Activated B cell treated with CpG ODN at 0.5 μM for 24 hours (primary cell): ENCODE data around the gene DLGAP3. TPM values are rescaled to one million over a fixed set of nuclear protein-coding genes. Genes with fewer than 3 reads are reported as not detected.

Experiments used
- ATAC-seq: fragments of 200-7000 bp; cut with Tn5 transposase; one replicate; pipeline ENCODE4 v1.10.0; 2021; ENCODE audit warnings: low read depth, mild to moderate bottlenecking, moderate library complexity
- CTCF ChIA-PET: fragments of 350-600 bp; sonication (Branson Sonifier 250); formaldehyde crosslinking; loops from one replicate; lab custom pipeline; 2021; ENCODE audit warnings: antibody characterized with exemption; lab: Charles Lee
- POLR2A ChIA-PET: fragments of 350-600 bp; sonication (Branson Sonifier 250); formaldehyde crosslinking; loops from one replicate; lab custom pipeline; 2021; ENCODE audit warnings: antibody characterized with exemption; lab: Charles Lee
- DNase-seq: peaks from one replicate; pipeline ENCODE4 v3.0.0; 2022
- H3K27ac Mint-ChIP-seq: one replicate; pipeline ENCODE4 v1.8.0; 2020; ENCODE audit warnings: mixed read lengths
- H3K27me3 Mint-ChIP-seq: one replicate; pipeline ENCODE4 v1.8.0; 2021; ENCODE audit warnings: mixed read lengths
- H3K36me3 Mint-ChIP-seq: one replicate; pipeline ENCODE4 v1.8.0; 2021; ENCODE audit warnings: low read depth, mixed read lengths
- H3K4me1 Mint-ChIP-seq: one replicate; pipeline ENCODE4 v1.8.0; 2021; ENCODE audit warnings: mixed read lengths
- H3K4me3 Mint-ChIP-seq: one replicate; pipeline ENCODE4 v1.8.0; 2020; ENCODE audit warnings: mild to moderate bottlenecking, mixed read lengths
- H3K9me3 Mint-ChIP-seq: one replicate; pipeline ENCODE4 v1.8.0; 2020; ENCODE audit warnings: mixed read lengths
- CTCF ChIP-seq: fragments of 200-600 bp; IDR thresholded peaks from one replicate; pipeline ENCODE4 v1.8.0; 2022; ENCODE audit warnings: antibody characterized with exemption, mild to moderate bottlenecking
- intact Hi-C: fragments of 100-400 bp; cut with micrococcal nuclease; formaldehyde crosslinking; loops from one replicate; pipeline ENCODE4 v1.15.1; 2024
- total RNA-seq: library from RNA; stranded (reverse); gene quantifications from 2 replicates; pipeline ENCODE4 v1.2.3, GENCODE V29; 2022

DLGAP3 gene
- total RNA-seq, 1 donor from 2014 or later: 6.0 TPM

GRCh38 chr1:34916104-34916503 is 13.3 kb downstream of the DLGAP3 start:
- Mint-ChIP-seq H3K4me1 (peaks cover 31% of the 10 kb centered on the region), H3K9me3 (no peaks in the 10 kb centered on the region), H3K27ac (no peak overlapping the region), H3K36me3 (no peaks in the 10 kb centered on the region), H3K4me3 (no peak overlapping the region), H3K27me3 (no peaks in the 10 kb centered on the region)
- TF ChIP-seq CTCF: no peak
- DNase-seq (no peak), ATAC-seq (no peak)
- POLR2A ChIA-PET: no interaction called here
- intact Hi-C loops: no loop called here
- CTCF ChIA-PET: no interaction called here

GRCh38 chr1:34915521-34915920 is 13.9 kb downstream of the DLGAP3 start:
- TF ChIP-seq CTCF: no peak
- ATAC-seq: no peak
- intact Hi-C loops: no loop called here
- Mint-ChIP-seq H3K9me3 (no peaks in the 10 kb centered on the region), H3K27ac (no peak overlapping the region), H3K4me3 (no peak overlapping the region), H3K36me3 (no peaks in the 10 kb centered on the region), H3K27me3 (no peaks in the 10 kb centered on the region), H3K4me1 (peaks cover 30% of the 10 kb centered on the region)
- no peak for DNase-seq
- ChIA-PET CTCF (no interaction called here), POLR2A (no interaction called here)

DNA sequence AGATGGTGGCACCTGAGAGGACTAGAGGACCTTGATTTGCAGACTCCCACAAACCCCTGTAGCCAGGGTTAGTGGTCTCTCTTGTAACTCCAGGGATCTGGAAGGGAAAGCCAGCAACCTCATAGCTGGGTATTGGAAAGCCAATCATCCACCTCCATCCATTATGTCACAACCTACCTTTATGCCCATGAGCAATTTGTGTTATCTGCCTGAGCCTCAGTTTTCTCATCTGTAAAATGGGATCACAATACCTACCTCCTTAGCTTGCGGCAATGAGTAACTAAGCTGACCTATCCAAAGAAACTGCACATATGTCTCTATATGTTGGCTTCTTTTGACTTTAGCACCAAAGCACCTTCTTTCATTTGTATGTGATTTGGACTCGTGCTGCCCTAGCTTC is 14.5 kb downstream of the DLGAP3 start:
- CTCF ChIA-PET: interaction anchor here (1.1 kb wide), 1 partner anchor 11 kb away, joined by 3 read pairs; no protein-coding TSS in a partner anchor

DNA sequence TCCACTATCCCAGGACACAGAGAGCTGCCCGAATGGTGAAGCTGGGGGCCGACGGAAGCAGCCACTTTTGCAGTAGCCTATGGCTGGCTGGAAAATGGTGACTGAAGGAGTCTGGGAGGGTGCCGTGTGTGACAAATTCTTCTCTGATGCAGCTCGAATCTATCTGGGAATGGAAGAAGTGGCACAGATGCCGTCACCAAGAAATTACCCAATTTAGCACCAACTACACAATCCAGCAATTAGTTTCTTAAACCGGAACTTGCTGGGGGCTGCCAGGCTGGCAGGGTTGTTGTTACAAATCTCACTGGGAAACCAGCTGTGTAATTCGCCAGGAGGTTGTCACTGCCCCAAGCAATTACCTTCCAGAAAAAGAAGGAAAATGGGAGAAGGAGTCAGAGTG is 18.0 kb downstream of the DLGAP3 start:
- ATAC-seq (no peak), DNase-seq (no peak)
- Mint-ChIP-seq H3K27ac (no peak overlapping the region), H3K36me3 (no peaks in the 10 kb centered on the region), H3K9me3 (no peaks in the 10 kb centered on the region), H3K27me3 (no peaks in the 10 kb centered on the region), H3K4me3 (no peak overlapping the region), H3K4me1 (no peaks in the 10 kb centered on the region)
- CTCF ChIA-PET: no interaction called here
- POLR2A ChIA-PET: no interaction called here
- no peak for TF ChIP-seq CTCF
- intact Hi-C loops: no loop called here

More for the DNA sequence above, 14.5 kb downstream of the DLGAP3 start:
- intact Hi-C loops: no loop called here
- H3K4me3 Mint-ChIP-seq: no peak overlapping the region
- no peak for DNase-seq
- H3K27ac Mint-ChIP-seq: no peak overlapping the region
- peaks cover 24% of the 10 kb centered on the region for H3K4me1 Mint-ChIP-seq
- no peaks in the 10 kb centered on the region for H3K27me3 Mint-ChIP-seq
- no peak for ATAC-seq
- no peaks in the 10 kb centered on the region for H3K9me3 Mint-ChIP-seq
- no peak for TF ChIP-seq CTCF
- POLR2A ChIA-PET: no interaction called here
- H3K36me3 Mint-ChIP-seq: no peaks in the 10 kb centered on the region

- POLR2A ChIA-PET: interaction anchor here (0.5 kb wide), 1 partner anchor 198 kb away, joined by 4 read pairs; no protein-coding TSS in a partner anchor
- no peaks in the 10 kb centered on the region for H3K9me3 Mint-ChIP-seq
- DNase-seq: no peak
- TF ChIP-seq CTCF: no peak
- ATAC-seq: no peak
- H3K4me3 Mint-ChIP-seq: no peak overlapping the region
- H3K27ac Mint-ChIP-seq: no peak overlapping the region
- H3K4me1 Mint-ChIP-seq: no peaks in the 10 kb centered on the region
- CTCF ChIA-PET: no interaction called here
- no peaks in the 10 kb centered on the region for H3K27me3 Mint-ChIP-seq
- intact Hi-C loops: no loop called here
- H3K36me3 Mint-ChIP-seq: no peaks in the 10 kb centered on the region
These were observed 19.0 kb downstream of the DLGAP3 start for GRCh38 chr1:34910425-34910824.
